ENCODE results near the gene HMCN2. TPM values are rescaled to one million over a fixed set of nuclear protein-coding genes. Genes with fewer than 3 reads are reported as not detected.

Gene HMCN2
- total and polyA plus RNA-seq, 2 donors from 2014 or later = 0.99 to 8.6 TPM

- DNase-seq (no peak), FAIRE-seq (no peak)
- Histone ChIP-seq H3K36me3 (ENCODE audit: control insufficient read depth in 2 of 3, insufficient read depth in 3 of 3, low read length in 3 of 3) (no peaks in the 10 kb centered on the region), H3K4me1 (ENCODE audit: control insufficient read depth in 2 of 3, insufficient read depth in 2 of 3, low read depth in 1 of 3, low read length in 3 of 3) (no peaks in the 10 kb centered on the region), H3K27me3 (ENCODE audit: control insufficient read depth, insufficient read depth, low read length) (no peaks in the 10 kb centered on the region), H3K27ac (ENCODE audit: low read depth in 2 of 2, low read length in 2 of 2) (no peak overlapping the region), H3K9me3 (ENCODE audit: control insufficient read depth in 2 of 3, insufficient read depth in 1 of 3, low read length in 3 of 3) (no peaks in the 10 kb centered on the region), H3K9ac (ENCODE audit: low read length in 3 of 3) (no peak overlapping the region), H3K4me3 (ENCODE audit: low read length in 3 of 3) (no peak overlapping the region)
- intact Hi-C loops (cut with DNase I) = no loop called here
- TF ChIP-seq CTCF (IDR thresholded peaks at IDR 0.05; ENCODE audit: borderline replicate concordance, extremely low read depth, insufficient read depth) = no peak
Observed at GRCh38 chr9:130366072-130366471, 100.5 kb downstream of the HMCN2 start.

DNA sequence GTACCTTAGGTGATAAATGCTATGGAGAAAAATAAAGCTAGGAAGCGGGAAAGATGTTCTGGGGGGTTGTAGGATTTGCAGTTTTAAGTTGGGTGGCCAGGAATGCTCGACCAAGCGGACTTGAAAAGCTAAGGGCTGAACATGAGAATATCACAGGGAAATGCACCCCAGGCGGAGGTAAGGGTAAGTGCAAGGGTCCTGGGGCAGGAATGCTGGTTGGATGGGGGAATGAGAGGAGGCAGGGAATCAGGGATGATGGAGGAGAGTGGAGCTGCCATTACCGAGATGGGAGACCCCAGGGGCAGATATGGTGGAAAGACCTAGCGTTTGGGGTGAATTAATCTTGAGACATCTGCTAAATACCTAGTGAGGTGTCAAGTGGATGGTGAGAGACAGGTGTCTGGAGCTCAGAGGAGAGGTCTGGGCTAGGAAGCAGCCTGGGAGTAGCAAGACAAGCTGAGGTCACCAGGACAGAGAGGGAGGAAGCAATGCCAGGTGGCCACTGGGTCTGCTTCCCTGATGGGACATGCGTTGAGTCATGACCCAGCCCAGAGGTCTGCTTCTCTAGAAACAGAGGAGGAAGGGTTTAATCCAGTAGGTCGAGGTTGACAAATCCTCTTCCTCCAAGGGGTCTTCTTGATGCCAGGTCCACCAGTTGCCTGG lies 101.5 kb downstream of the HMCN2 start:
- TF ChIP-seq CTCF (IDR thresholded peaks at IDR 0.05; ENCODE audit: borderline replicate concordance, extremely low read depth, insufficient read depth) = no peak
- H3K27me3 ChIP-seq (ENCODE audit: control insufficient read depth, insufficient read depth, low read length) = no peaks in the 10 kb centered on the region
- no peak for FAIRE-seq
- no peaks in the 10 kb centered on the region for H3K9me3 ChIP-seq (ENCODE audit: control insufficient read depth in 2 of 3, insufficient read depth in 1 of 3, low read length in 3 of 3)
- no peak overlapping the region for H3K4me3 ChIP-seq (ENCODE audit: low read length in 3 of 3)
- DNase-seq = no peak
- H3K4me1 ChIP-seq (ENCODE audit: control insufficient read depth in 2 of 3, insufficient read depth in 2 of 3, low read depth in 1 of 3, low read length in 3 of 3) = no peaks in the 10 kb centered on the region
- intact Hi-C loops (cut with DNase I) = no loop called here
- H3K9ac ChIP-seq (ENCODE audit: low read length in 3 of 3) = no peak overlapping the region
- no peaks in the 10 kb centered on the region for H3K36me3 ChIP-seq (ENCODE audit: control insufficient read depth in 2 of 3, insufficient read depth in 3 of 3, low read length in 3 of 3)
- no peak overlapping the region for H3K27ac ChIP-seq (ENCODE audit: low read depth in 2 of 2, low read length in 2 of 2)

GRCh38 chr9:130368631-130369103 lies 103.1 kb downstream of the HMCN2 start:
- Histone ChIP-seq H3K27me3 (ENCODE audit: control insufficient read depth, insufficient read depth, low read length) (no peaks in the 10 kb centered on the region), H3K4me3 (ENCODE audit: low read length in 3 of 3) (no peak overlapping the region), H3K36me3 (ENCODE audit: control insufficient read depth in 2 of 3, insufficient read depth in 3 of 3, low read length in 3 of 3) (no peaks in the 10 kb centered on the region), H3K4me1 (ENCODE audit: control insufficient read depth in 2 of 3, insufficient read depth in 2 of 3, low read depth in 1 of 3, low read length in 3 of 3) (no peaks in the 10 kb centered on the region), H3K9ac (ENCODE audit: low read length in 3 of 3) (no peak overlapping the region), H3K27ac (ENCODE audit: low read depth in 2 of 2, low read length in 2 of 2) (no peak overlapping the region), H3K9me3 (ENCODE audit: control insufficient read depth in 2 of 3, insufficient read depth in 1 of 3, low read length in 3 of 3) (no peaks in the 10 kb centered on the region)
- intact Hi-C loops (cut with DNase I) = no loop called here
- DNase-seq = peak in 1 of 5 donors; percentile 6
- no peak for TF ChIP-seq CTCF (IDR thresholded peaks at IDR 0.05; ENCODE audit: borderline replicate concordance, extremely low read depth, insufficient read depth)
- no peak for FAIRE-seq

GRCh38 chr9:130370226-130370625 lies 104.7 kb downstream of the HMCN2 start:
- Histone ChIP-seq H3K4me3 (ENCODE audit: low read length in 3 of 3) (no peak overlapping the region), H3K9ac (ENCODE audit: low read length in 3 of 3) (no peak overlapping the region), H3K27ac (ENCODE audit: low read depth in 2 of 2, low read length in 2 of 2) (no peak overlapping the region), H3K36me3 (ENCODE audit: control insufficient read depth in 2 of 3, insufficient read depth in 3 of 3, low read length in 3 of 3) (no peaks in the 10 kb centered on the region), H3K9me3 (ENCODE audit: control insufficient read depth in 2 of 3, insufficient read depth in 1 of 3, low read length in 3 of 3) (no peaks in the 10 kb centered on the region), H3K4me1 (ENCODE audit: control insufficient read depth in 2 of 3, insufficient read depth in 2 of 3, low read depth in 1 of 3, low read length in 3 of 3) (no peaks in the 10 kb centered on the region), H3K27me3 (ENCODE audit: control insufficient read depth, insufficient read depth, low read length) (no peaks in the 10 kb centered on the region)
- FAIRE-seq (no peak), DNase-seq (no peak)
- intact Hi-C loops (cut with DNase I) = no loop called here
- no peak for TF ChIP-seq CTCF (IDR thresholded peaks at IDR 0.05; ENCODE audit: borderline replicate concordance, extremely low read depth, insufficient read depth)
